Amniotic stem cell (primary cell): ENCODE data around the gene TRAPPC11.
A peak's percentile ranks its signal among the peaks of the same experiment; 100 is the strongest.
"Not testable (repeated sequence)": the region's sequence is repeated elsewhere in the genome, so short reads cannot be mapped to it uniquely, and the experiment has no call there.

ENCODE experiments used
- DNase-seq: peaks from one replicate; lab custom pipeline; 2025; lab: John Stamatoyannopoulos, UW

Gene TRAPPC11

GRCh38 chr4:183721207-183722081 is 62.4 kb downstream of the TRAPPC11 start:
- no peak for DNase-seq

GRCh38 chr4:183722731-183723560 is 63.9 kb downstream of the TRAPPC11 start:
- peak; percentile 3 for DNase-seq

GRCh38 chr4:183723561-183724228 is 64.6 kb downstream of the TRAPPC11 start:
- no peak for DNase-seq

- DNase-seq: not testable (repeated sequence)
Observed at GRCh38 chr4:183725585-183725984, 66.5 kb downstream of the TRAPPC11 start.

GRCh38 chr4:183727482-183727881 is 68.4 kb downstream of the TRAPPC11 start:
- DNase-seq: no peak

GRCh38 chr4:183728223-183729068 is 69.4 kb downstream of the TRAPPC11 start:
- DNase-seq: no peak

GRCh38 chr4:183729069-183729406 is 69.9 kb downstream of the TRAPPC11 start:
- no peak for DNase-seq

GRCh38 chr4:183729430-183730328 is 70.6 kb downstream of the TRAPPC11 start:
- no peak for DNase-seq

GRCh38 chr4:183732296-183732695 is 73.2 kb downstream of the TRAPPC11 start:
- DNase-seq: no peak

- DNase-seq: no peak
Observed at GRCh38 chr4:183733181-183733580, 74.1 kb downstream of the TRAPPC11 start.

- DNase-seq: no peak
Observed at GRCh38 chr4:183738081-183738673, 79.1 kb downstream of the TRAPPC11 start.

GRCh38 chr4:183738961-183739360 is 79.9 kb downstream of the TRAPPC11 start:
- DNase-seq: no peak

- no peak for DNase-seq
Observed at GRCh38 chr4:183746305-183747229, 87.5 kb downstream of the TRAPPC11 start.

- DNase-seq: no peak
Observed at GRCh38 chr4:183747380-183747779, 88.3 kb downstream of the TRAPPC11 start.

- no peak for DNase-seq
Observed at GRCh38 chr4:183747931-183748670, 89.0 kb downstream of the TRAPPC11 start.

- DNase-seq: no peak
Observed at GRCh38 chr4:183751106-183751505, 92.0 kb downstream of the TRAPPC11 start.

- DNase-seq: no peak
Observed at GRCh38 chr4:183755596-183755995, 96.5 kb downstream of the TRAPPC11 start.

GRCh38 chr4:183757060-183757459 is 98.0 kb downstream of the TRAPPC11 start:
- no peak for DNase-seq
